ENCODE results near the gene PCBP3.
"Not testable (repeated sequence)": the region's sequence is repeated elsewhere in the genome, so short reads cannot be mapped to it uniquely, and the experiment has no call there.

Gene PCBP3

GRCh38 chr21:45643021-45643980, at the start of gene PCBP3:
PCBP3 (plus strand) TSS chr21:45643725; CDS start chr21:45850086, 206,361 bp downstream.
- DNase-seq (ENCODE audit: extremely low spot score, insufficient read length, low read depth) (peak; percentile 81), FAIRE-seq (peak; percentile 79)

DNA sequence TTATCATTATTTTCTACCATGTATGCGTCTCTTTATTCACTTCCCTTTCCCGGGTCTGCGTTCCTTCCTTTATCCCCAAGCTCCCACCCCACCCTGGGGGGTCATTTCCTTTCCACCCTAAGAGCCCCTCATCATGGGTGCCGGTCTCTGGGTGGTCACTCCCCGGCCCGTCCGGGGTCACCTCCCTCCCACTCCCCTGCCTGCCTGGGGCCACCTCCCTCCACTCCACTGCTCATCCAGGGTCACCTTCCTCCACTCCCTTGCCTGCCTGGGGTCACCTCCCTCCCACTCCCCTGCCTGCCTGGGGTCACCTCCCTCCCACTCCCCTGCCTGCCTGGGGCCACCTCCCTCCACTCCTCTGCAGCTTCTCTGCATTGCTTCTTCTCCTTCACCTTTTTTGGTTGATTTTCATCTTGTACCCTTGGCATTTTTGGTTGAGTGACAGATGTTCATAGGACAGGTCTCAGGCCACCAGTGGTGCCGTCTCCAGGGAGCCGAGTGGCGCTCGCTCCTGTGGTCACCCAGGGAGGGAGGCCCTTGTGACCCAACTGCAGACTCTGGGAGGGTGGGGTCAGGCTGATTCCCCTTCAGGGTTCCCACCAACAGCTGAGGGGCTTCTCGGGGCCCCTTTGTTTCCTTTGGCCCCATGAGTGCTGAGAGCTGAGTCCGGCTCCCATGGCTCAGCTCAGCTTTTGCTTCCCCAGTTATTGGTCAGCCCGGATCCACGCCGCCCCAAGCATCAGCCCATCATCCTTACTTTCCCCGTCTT, 48.6 kb upstream of the PCBP3 start:
- FAIRE-seq, result no peak
- no peak for DNase-seq (ENCODE audit: extremely low spot score, insufficient read length, low read depth)

DNA sequence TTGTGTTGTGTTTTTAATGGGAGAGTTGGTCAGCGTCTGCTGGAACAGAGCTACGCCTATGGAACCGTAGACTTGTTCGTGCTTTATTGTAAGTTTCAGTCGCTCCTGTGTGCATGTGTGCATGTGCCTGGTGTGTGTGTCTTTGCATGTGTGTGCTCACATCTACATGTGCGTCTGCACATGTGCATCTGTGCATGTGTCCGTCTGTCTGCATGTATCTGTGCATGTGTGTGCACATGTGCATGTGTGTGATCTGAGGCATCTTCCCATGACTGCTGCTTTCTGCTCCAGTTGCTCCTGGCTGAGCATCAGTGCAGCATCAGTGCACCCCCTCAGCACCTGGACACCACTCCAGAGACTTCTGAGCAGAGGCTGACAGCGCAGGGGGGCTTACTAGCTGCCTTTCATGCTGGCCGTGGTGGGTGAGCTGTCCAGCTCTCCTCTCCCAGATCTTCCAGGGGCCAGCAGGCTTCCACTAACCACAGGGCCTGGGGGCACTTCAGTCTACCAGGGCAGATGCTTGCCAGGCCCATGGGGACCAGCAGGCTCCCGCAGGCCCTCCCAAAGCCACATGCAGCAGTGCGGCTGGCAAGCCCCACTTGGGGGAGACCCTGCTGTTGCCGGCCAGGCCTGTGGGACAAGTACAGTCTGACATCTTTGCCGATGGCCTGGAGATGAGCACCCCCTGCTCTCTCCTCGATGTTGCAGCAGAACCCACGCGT, 47.8 kb upstream of the PCBP3 start:
- no peak for DNase-seq (ENCODE audit: extremely low spot score, insufficient read length, low read depth)
- no peak for FAIRE-seq

DNA sequence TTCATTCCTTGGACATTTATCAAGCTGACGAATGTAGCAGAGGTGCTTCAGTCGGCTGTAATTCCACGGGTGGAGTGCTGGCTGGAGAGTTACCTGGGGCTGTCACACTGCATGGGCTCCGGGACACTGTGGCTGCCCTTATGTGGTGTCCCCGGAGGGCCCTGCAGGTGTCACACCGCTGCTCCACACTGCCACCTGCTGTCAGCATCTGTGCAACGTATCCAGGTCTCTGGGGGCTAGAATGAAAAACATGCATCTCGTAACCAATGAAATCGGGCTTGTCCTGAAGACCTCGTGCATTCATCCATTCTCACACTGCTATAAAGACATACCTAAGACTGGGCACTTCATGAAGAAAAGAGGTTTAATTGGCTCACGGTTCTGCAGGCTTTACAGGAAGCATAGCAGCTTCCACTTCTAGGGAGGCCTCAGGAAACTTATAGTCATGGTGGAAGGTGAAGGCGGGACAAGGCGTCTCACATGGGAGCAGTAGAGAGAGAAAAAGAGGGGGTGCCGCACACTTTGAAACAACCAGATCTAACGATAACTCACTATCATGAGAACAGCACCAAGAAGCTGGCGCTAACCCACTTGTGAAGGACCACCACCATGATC, 46.7 kb upstream of the PCBP3 start:
- FAIRE-seq (peak; percentile 63), DNase-seq (ENCODE audit: extremely low spot score, insufficient read length, low read depth) (peak; percentile 53)

DNA sequence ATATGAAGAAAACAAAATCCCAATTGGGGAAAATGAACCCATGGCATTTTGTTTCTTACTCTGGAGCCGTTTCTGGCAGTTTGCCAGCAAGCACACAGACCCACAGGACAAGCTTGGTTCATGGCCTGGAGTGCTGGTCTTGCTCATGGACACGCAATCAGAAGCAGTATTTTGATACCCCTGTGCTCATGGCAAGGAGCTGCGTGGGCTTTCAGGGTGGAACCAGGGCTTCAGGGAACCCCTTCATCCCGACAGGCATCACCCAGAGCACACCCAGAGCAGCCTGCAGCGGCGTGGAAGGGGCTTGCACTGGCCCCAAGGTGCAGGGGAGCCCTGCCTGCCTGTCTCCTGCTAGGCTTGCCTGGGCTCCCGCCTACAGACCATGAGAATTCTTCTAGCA, 45.4 kb upstream of the PCBP3 start:
- DNase-seq (ENCODE audit: extremely low spot score, insufficient read length, low read depth) (no peak), FAIRE-seq (no peak)

GRCh38 chr21:45598666-45599065, 44.9 kb upstream of the PCBP3 start:
- DNase-seq (ENCODE audit: extremely low spot score, insufficient read length, low read depth) (no peak), FAIRE-seq (no peak)

- FAIRE-seq (no peak), DNase-seq (ENCODE audit: extremely low spot score, insufficient read length, low read depth) (no peak)
These were observed 44.4 kb upstream of the PCBP3 start for GRCh38 chr21:45599146-45599581.

DNA sequence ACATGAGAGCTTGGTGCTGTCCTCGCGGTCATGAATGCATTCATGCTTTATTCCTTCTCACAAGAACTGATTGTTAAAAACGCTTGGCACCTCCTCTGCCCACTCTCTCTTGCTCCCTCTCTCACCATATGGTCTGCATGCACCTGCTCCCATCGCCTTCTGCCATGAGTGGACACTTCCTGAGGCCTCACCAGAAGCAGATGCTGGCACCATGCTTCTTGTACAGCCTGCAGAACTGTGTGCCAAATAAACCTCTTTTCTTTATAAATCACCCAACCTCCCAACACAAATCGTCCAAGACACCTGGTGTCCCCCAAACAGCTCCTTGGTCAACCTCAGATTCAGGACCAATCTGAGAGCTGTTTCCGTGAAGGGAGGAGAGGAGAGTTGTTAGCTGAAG, 43.3 kb upstream of the PCBP3 start:
- FAIRE-seq, result no peak

DNA sequence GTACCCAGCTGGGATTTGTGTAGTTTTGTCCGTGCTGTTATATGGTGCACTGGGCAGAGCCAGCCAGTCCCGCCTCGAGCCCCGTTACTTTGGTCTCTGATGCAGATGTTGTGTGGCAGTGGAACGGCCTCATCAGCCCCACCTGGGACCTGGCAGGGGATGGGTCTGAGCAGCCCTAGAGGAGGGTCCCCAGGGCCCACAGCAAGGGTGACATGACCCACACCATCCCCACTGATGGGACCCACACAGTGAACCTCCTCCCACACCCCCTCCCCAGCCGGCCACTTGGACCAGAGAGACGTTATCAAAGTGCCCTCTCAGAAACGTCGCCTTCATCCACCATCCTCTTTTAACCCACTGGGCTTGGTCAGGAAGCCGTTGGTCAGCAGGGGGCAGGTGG, 42.0 kb upstream of the PCBP3 start:
- FAIRE-seq (no peak), DNase-seq (ENCODE audit: extremely low spot score, insufficient read length, low read depth) (no peak)

More for the DNA sequence above, 43.3 kb upstream of the PCBP3 start:
- no peak for DNase-seq (ENCODE audit: extremely low spot score, insufficient read length, low read depth)

GRCh38 chr21:45602106-45602505, 41.4 kb upstream of the PCBP3 start:
- FAIRE-seq (no peak), DNase-seq (ENCODE audit: extremely low spot score, insufficient read length, low read depth) (no peak)

DNA sequence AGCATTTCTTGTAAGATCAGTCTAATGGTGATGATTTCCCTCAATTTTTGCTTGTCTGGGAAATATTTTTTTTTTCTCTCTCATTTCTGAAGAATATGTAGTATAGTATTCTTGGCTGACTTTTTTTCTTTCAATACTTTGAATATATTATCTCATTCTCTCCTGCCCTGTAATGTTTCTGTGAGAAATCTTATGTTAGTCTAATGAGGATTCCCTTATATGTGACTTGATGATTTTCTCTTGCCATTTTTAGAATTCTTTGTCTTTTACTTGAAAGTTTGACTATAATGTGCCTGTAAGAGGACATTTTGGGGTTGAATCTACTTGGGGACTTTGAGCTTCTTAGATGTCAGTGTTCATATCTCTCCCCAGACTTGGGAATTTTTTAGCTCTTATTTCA, 40.0 kb upstream of the PCBP3 start:
- no peak for FAIRE-seq

DNA sequence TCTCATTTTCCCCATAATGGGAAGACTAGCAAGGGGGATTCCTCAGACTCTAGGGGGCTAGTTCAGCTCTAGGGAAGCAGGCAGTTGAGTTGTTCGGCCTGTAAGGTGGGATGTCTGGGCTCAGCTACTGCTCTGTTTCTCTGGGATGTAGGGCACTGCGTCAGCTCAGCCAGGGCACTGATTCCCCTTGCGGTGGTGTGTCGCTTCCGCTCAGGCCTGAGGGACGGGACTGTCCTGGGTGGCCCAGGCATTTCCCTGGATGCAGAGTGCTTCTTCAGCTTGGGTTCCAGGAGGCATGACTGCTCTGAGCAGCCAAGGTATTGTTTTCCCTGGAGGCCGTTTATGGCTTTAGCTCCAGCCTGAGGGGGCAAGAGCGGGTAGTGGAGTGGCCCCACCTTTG, 38.8 kb upstream of the PCBP3 start:
- FAIRE-seq; DNase-seq (ENCODE audit: extremely low spot score, insufficient read length, low read depth): not testable (repeated sequence)

More for the DNA sequence above, 40.0 kb upstream of the PCBP3 start:
- no peak for DNase-seq (ENCODE audit: extremely low spot score, insufficient read length, low read depth)

- no peak for DNase-seq (ENCODE audit: extremely low spot score, insufficient read length, low read depth)
- no peak for FAIRE-seq
These were observed 36.3 kb upstream of the PCBP3 start for GRCh38 chr21:45607021-45607908.

GRCh38 chr21:45607909-45608295, 35.6 kb upstream of the PCBP3 start:
- no peak for DNase-seq (ENCODE audit: extremely low spot score, insufficient read length, low read depth)
- FAIRE-seq, result no peak

DNA sequence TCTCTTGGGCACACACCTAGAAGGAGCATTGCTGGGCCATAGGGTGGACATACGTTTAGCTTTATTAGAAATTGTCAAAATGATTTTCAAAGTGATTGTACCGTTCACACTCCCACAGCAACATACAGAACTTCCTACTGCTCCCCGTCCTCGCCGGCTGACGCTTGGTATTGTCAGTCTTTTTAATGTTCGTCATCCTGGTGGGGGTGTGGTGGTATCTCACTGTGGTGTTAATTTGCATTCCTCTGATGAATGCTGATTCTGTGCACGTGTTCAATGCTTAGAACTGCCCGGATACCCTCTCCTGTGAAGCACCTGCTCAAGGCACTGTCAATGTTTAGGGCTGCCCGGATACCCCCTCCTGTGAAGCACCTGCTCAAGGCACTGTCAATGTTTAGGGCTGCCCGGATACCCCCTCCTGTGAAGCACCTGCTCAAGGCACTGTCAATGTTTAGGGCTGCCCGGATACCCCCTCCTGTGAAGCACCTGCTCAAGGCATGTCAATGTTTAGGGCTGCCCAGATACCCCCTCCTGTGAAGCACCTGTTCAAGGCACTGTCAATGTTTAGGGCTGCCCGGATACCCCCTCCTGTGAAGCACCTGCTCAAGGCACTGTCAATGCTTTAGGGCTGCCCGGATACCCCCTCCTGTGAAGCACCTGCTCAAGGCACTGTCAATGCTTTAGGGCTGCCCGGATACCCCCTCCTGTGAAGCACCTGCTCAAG, 34.6 kb upstream of the PCBP3 start:
- FAIRE-seq; DNase-seq (ENCODE audit: extremely low spot score, insufficient read length, low read depth): not testable (repeated sequence)

DNA sequence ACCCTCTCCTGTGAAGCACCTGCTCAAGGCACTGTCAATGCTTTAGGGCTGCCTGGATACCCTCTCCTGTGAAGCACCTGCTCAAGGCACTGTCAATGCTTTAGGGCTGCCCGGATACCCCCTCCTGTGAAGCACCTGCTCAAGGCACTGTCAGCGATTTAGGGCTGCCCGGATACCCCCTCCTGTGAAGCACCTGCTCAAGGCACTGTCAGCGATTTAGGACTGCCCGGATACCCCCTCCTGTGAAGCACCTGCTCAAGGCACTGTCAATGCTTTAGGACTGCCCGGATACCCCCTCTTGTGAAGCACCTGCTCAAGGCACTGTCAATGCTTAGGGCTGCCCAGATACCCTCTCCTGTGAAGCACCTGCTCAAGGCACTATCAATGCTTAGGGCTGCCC, 33.9 kb upstream of the PCBP3 start:
- DNase-seq (ENCODE audit: extremely low spot score, insufficient read length, low read depth); FAIRE-seq: not testable (repeated sequence)

GRCh38 chr21:45611296-45611695, 32.2 kb upstream of the PCBP3 start:
- FAIRE-seq (no peak), DNase-seq (ENCODE audit: extremely low spot score, insufficient read length, low read depth) (no peak)

DNA sequence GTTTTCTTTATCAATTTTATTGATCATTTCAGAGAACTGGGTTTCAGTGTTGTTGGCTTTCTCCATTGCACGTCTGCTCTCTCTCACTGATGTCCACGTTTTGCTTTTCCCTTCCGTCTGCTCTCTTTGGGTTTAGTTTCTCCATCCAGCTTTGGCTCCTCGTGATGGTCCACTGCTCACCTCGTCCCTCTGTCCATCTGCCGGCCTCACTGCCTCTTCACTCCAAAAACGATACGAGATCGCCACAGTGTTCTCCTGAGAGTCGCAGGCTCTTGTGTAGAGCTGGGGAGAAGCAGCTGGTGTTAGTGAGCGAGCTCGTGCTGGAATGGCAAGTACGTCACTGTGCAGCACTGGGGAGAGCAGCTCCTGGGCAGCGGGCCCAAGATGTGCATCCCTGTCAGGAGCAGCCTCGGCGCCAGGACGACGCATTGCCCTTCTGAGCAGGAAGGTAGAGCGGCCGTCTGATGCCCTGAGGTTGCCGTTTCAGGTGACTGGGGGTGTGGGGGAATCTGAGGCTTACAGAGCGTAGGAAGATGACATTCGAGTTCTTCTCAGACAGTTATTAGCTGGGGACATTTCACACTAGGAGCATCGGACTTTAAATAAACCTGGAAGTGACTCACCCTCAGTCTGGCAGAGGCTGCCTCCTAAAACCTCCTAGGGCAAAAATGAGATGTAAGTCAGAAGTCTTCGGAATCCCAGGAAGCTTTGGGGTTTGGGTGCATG, 31.4 kb upstream of the PCBP3 start:
- FAIRE-seq, result no peak

More for the DNA sequence above, 31.4 kb upstream of the PCBP3 start:
- DNase-seq (ENCODE audit: extremely low spot score, insufficient read length, low read depth), result no peak

Data from GM18507 (cell line).